A673 (cell line): ENCODE data around the gene TMEM272. TPM values are rescaled to one million over a fixed set of nuclear protein-coding genes. Genes with fewer than 3 reads are reported as not detected.

Experiments
- Bru-seq: library from RNA; stranded (reverse); fragments of 400-500 nt; gene quantifications from one replicate; lab custom pipeline; 2021; lab: Mats Ljungman, UMichigan
- BruChase-seq, 2 experiments: library from RNA; stranded (reverse); fragments of 400-500 nt; gene quantifications; one replicate each; lab custom pipeline; 2021; lab: Mats Ljungman, UMichigan
- BruUV-seq: library from RNA; stranded (reverse); fragments of 400-500 nt; replicated peaks from 2 replicates; lab custom pipeline; 2021; lab: Mats Ljungman, UMichigan
- CTCF ChIA-PET: fragments of 300-600 bp; sonication (Branson Sonifier 250); formaldehyde crosslinking; loops from one replicate; lab custom pipeline; 2022; ENCODE audit warnings: antibody characterized with exemption; lab: Charles Lee
- POLR2A ChIA-PET: fragments of 300-600 bp; sonication (Branson Sonifier 250); formaldehyde crosslinking; loops from one replicate; lab custom pipeline; 2022; ENCODE audit warnings: antibody characterized with exemption; ENCODE audit not compliant: low non-redundant PET; lab: Charles Lee
- DNase-seq: peaks from one replicate; pipeline ENCODE4 v3.0.0-alpha.2; 2015; ENCODE audit warnings: low spot score
- H3K27ac ChIP-seq: fragments of 200-600 bp; sonication (generic); 2 replicates; pipeline ENCODE4 v1.5.1; 2016; ENCODE audit warnings: mixed run types, low read depth, mild to moderate bottlenecking, mixed read lengths, antibody characterized with exemption, low read length; ENCODE audit not compliant: poor library complexity, severe bottlenecking
- H3K27me3 ChIP-seq: fragments of 200-600 bp; sonication (generic); replicated peaks from 2 replicates; pipeline ENCODE4 v1.6.1; 2017; ENCODE audit warnings: mixed run types, low read depth, mild to moderate bottlenecking, mixed read lengths, antibody characterized with exemption, low read length; ENCODE audit not compliant: insufficient read depth, poor library complexity
- H3K36me3 ChIP-seq: fragments of 200-600 bp; sonication (generic); 2 replicates; pipeline ENCODE4 v1.6.1; 2016; ENCODE audit warnings: mixed run types, mild to moderate bottlenecking, mixed read lengths, antibody characterized with exemption, low read length; ENCODE audit not compliant: insufficient read depth, poor library complexity, severe bottlenecking
- H3K4me1 ChIP-seq: fragments of 200-600 bp; sonication (generic); 2 replicates; pipeline ENCODE4 v1.6.1; 2017; ENCODE audit warnings: mixed run types, mild to moderate bottlenecking, mixed read lengths, antibody characterized with exemption, low read length; ENCODE audit not compliant: insufficient read depth, poor library complexity, severe bottlenecking
- H3K4me3 ChIP-seq: fragments of 200-600 bp; sonication (generic); 2 replicates; pipeline ENCODE4 v1.5.1; 2016; ENCODE audit warnings: low read depth, mixed run types, mild to moderate bottlenecking, mixed read lengths, low read length; ENCODE audit not compliant: poor library complexity, severe bottlenecking
- H3K9me3 ChIP-seq: fragments of 200-600 bp; sonication (generic); 2 replicates; pipeline ENCODE4 v1.6.1; 2016; ENCODE audit warnings: mixed run types, low read depth, mild to moderate bottlenecking, mixed read lengths, antibody characterized with exemption, low read length; ENCODE audit not compliant: poor library complexity, severe bottlenecking
- EZH2 ChIP-seq: fragments of 200-600 bp; sonication (generic); IDR thresholded peaks from 2 replicates; pipeline ENCODE4 v1.6.1; 2017; ENCODE audit warnings: borderline replicate concordance, low read depth, mild to moderate bottlenecking, mixed read lengths, antibody characterized with exemption, low read length; ENCODE audit not compliant: poor library complexity, severe bottlenecking
- intact Hi-C: fragments of 100-400 bp; cut with micrococcal nuclease; formaldehyde crosslinking; loops from one replicate; pipeline ENCODE4 v1.10.0; 2022; ENCODE audit not compliant: unreplicated experiment
- long read RNA-seq: library from polyadenylated mRNA; stranded (forward); transcript quantifications from one replicate; pipeline ENCODE4 v2.0.0, GENCODE V29; 2022
- total RNA-seq: library from RNA; stranded (reverse); gene quantifications from 2 replicates; pipeline ENCODE4 v1.2.3, GENCODE V29; 2021
- TF ChIP-seq, protein P1 (sequence below): fragments of 300-800, 200-600 bp; sonication (generic); conservative IDR thresholded peaks from 2 replicates; pipeline ENCODE4 v1.5.1; 2017; ENCODE audit warnings: low read depth, mild to moderate bottlenecking, antibody characterized with exemption, low read length, moderate library complexity, mixed read lengths

TMEM272 gene
- total RNA-seq (0.22 TPM in 1 of 2 replicates, not detected in the other), Bru-seq, nascent RNA (percentile 35 among the genes with signal in this experiment), BruChase-seq, experiment 1, labeled RNA remaining after a 2-hour chase (percentile 24 among the genes with signal in this experiment), BruChase-seq, experiment 2, labeled RNA remaining after a 6-hour chase (percentile 38 among the genes with signal in this experiment)
- long read RNA-seq, partial matches to known transcripts, result 1 of 1 reads
- long read RNA-seq, other reads (novel, unspliced or antisense), result 0 of 1 reads

DNA sequence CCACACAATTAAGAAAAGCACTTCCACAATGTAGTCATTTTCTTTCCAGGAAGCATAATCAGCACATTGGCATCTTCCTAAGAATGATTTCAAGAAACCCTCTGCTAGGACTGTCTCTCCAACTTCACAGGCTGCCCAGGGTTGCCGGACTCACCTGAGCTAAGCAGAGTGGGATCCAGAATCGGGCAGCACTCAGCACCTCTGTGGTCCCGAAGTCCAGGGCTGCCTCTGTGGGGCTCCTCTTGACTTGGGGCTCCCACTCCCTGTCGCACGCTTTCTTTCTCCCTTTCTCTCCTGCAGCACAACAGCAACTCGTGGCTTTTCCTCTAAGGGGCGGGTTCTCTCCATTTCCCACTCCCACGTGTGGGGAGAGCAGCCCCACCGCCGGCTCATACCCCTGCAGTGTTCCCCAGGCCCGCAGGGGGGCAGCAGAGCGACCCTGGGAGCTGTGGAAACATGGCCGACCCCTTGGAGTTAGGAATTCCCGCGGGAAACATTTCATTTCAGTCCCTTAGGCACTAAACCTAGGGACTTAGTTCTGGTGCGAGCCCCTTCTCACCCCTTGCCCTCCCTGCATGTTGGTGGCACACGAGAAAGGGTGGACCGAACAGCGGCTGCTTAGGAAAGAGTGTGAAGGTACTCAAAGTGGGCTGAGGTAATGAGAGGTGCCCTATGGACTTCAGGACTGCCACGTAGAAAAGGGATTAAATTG lies at the start of gene TMEM272:
TMEM272 (minus strand) TSS at position 316 of the 712 bp plus-strand sequence. CDS start 6,647 bp downstream, outside the sequence.
- Histone ChIP-seq H3K36me3 (no peaks in the 10 kb centered on the region), H3K4me3 (peak within 1 kb of the TSS; percentile 30), H3K9me3 (no peaks in the 10 kb centered on the region), H3K27me3 (no peaks in the 10 kb centered on the region), H3K27ac (no peak within 1 kb of the TSS), H3K4me1 (peaks cover 8% of the 10 kb centered on the region)
- TF ChIP-seq EZH2, result no peak
- TF ChIP-seq, protein P1, sequence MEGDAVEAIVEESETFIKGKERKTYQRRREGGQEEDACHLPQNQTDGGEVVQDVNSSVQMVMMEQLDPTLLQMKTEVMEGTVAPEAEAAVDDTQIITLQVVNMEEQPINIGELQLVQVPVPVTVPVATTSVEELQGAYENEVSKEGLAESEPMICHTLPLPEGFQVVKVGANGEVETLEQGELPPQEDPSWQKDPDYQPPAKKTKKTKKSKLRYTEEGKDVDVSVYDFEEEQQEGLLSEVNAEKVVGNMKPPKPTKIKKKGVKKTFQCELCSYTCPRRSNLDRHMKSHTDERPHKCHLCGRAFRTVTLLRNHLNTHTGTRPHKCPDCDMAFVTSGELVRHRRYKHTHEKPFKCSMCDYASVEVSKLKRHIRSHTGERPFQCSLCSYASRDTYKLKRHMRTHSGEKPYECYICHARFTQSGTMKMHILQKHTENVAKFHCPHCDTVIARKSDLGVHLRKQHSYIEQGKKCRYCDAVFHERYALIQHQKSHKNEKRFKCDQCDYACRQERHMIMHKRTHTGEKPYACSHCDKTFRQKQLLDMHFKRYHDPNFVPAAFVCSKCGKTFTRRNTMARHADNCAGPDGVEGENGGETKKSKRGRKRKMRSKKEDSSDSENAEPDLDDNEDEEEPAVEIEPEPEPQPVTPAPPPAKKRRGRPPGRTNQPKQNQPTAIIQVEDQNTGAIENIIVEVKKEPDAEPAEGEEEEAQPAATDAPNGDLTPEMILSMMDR, result peak; percentile 98
- ChIA-PET CTCF (no interaction called here), POLR2A (no interaction called here)
- peak; percentile 85 for DNase-seq
- intact Hi-C loops, result no loop called here
- no TSS peak for BruUV-seq

DNA sequence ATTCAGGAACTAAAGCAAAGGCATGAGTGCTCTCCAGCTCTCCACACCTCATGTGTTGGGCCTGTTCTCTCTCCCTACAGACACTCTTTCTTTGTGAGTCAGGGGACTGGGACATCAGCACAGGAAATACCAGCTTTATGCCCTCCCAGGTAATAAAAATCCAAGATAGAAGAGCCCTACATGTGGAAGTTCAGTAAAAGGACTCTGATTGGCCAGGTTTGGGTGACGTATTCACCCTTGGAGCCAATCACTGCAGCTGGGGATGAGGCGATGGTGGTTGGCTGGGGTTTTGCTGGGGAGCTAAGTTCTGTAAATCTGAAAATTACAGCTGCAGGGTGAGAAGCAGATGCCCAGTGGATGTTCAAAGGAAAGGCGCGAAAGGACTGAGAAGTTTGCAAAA lies 49.3 kb upstream of the TMEM272 start:
- TF ChIP-seq, protein P1, result no peak
- TF ChIP-seq EZH2, result no peak
- Histone ChIP-seq H3K4me3 (no peak overlapping the region), H3K9me3 (no peaks in the 10 kb centered on the region), H3K27me3 (peaks cover 2% of the 10 kb centered on the region), H3K27ac (no peak overlapping the region), H3K4me1 (no peaks in the 10 kb centered on the region), H3K36me3 (no peaks in the 10 kb centered on the region)
- intact Hi-C loops, result no loop called here
- ChIA-PET CTCF (no interaction called here), POLR2A (no interaction called here)
- BruUV-seq, result no TSS peak
- peak; percentile 35 for DNase-seq

- no peaks in the 10 kb centered on the region for H3K9me3 ChIP-seq
- CTCF ChIA-PET, result no interaction called here
- DNase-seq, result no peak
- H3K27me3 ChIP-seq, result no peaks in the 10 kb centered on the region
- no TSS peak for BruUV-seq
- intact Hi-C loops, result no loop called here
- no peak overlapping the region for H3K4me3 ChIP-seq
- POLR2A ChIA-PET, result no interaction called here
- no peak overlapping the region for H3K27ac ChIP-seq
- TF ChIP-seq EZH2, result no peak
- TF ChIP-seq, protein P1, result no peak
- no peaks in the 10 kb centered on the region for H3K36me3 ChIP-seq
- H3K4me1 ChIP-seq, result no peaks in the 10 kb centered on the region
These were observed 47.7 kb upstream of the TMEM272 start for GRCh38 chr13:51892657-51893056.
